GM18508 (cell line): ENCODE results near the gene SLC38A5.

Experiments used
- ATAC-seq: cut with Tn5 transposase; IDR thresholded peaks from one replicate; pipeline ENCODE4 v1.9.1; 2021; ENCODE audit warnings: moderate number of reproducible peaks; ENCODE audit not compliant: insufficient read depth, unreplicated experiment

SLC38A5 gene

DNA sequence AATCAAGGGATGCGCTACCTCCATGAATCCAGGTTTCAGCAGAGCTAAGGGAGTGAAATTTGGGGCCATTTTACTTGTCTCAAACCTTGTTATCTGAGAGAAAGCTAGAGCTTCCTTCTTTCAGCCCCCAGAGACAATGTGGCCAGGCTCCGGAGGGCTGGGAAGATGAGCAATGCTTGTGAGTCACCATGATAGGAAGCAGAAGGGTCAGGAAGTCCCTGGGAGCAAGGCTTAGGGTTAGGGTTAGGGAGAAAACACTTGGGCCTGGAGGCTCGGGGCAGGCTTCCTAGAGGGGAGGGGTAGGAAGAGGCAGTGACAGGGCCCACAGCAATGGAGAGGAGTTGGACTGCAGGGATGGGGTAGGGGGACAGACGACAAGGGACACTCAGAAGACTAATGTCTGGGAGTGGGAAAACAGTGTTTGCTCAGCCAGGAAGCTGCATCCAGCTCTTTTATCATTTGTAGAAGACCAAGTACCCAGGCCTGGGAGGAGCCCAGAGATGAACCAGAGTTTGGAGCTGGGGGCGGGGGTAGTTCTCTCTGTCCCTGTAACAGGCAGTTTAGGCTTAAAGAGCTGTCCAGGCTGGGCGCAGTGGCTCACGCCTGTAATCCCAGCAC is 22.3 kb upstream of the SLC38A5 start:
- ATAC-seq: no peak

GRCh38 chrX:48491809-48492208 is 21.7 kb upstream of the SLC38A5 start:
- no peak for ATAC-seq

GRCh38 chrX:48490661-48491060 is 20.6 kb upstream of the SLC38A5 start:
- no peak for ATAC-seq

GRCh38 chrX:48489892-48490291 is 19.8 kb upstream of the SLC38A5 start:
- ATAC-seq: no peak

DNA sequence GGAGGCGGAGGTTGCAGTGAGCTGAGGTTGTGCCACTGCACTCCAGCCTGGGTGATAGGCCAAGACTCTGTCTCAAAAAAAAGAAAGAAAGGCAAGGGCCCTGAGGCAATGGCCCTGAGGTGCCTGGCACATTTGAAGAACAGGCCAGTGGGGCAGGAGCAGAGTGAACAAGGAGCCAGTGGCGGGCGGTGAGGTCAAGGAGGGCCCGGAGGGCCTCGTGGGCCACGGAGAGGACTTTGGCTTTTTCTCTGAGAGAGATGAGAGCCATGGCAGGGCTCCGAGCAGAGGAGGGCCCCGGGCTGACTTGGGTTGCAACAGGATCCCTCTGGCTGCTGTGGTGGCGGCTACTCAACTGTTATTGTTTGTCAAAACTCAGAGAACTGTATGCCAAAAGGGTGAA is 19.2 kb upstream of the SLC38A5 start:
- no peak for ATAC-seq

DNA sequence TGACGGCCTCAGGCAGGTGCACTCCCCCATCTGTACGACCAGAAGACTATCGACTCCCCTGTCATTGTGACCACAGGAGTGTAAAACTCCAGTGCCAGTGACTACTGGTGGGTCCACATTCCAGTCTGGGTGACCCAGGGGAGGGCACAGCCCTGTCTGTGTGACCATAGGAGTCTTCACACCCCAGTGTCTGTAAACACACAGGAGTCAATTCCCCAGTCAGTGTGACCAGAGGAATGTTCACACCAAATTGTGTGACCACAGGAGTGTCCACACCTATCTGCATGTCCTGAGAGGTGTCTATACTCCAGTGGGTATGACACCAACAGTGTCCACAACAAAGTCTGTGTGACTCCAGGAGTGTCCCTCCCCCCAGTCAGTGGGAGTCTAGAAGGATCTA is 18.0 kb upstream of the SLC38A5 start:
- ATAC-seq: no peak

DNA sequence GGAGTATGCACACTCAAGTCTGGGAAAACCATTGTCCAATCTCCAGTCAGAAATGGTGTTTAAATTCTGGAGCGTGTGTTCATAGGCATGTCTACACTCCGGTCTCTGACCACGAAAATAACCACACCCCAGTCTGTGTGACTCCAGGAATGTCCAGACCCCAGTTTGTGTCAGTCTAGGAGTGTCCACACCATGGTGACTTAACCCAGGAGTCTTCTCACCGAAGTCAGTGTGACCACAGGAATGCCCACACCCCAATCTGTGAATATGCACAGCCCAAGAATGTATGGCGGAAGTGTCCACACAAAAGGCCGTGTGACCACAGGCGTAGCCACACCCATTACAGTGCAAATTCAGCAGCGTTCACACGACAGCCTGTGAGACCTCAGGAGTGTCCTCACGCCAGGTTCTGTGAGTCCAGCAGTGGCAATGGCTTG is 17.3 kb upstream of the SLC38A5 start:
- ATAC-seq: no peak

DNA sequence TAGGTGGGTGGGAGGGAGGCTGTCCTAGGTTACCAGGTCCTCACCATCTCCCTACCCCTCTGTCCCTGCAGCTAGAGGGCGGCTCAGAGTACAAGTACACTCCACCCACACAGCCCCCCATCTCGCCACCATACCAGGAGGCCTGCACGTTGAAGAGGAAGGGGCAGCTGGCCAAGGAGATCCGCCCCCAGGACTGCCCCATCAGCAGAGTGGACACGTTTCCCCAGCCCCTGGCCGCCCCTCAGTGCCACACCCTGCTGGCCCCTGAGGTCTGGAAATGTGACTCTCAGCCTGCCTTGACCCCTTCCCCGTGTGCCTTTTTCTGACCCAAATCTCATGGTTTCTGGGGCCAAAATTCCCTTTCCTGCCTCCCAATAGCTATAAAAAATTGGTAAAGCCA is 12.5 kb upstream of the SLC38A5 start:
- no peak for ATAC-seq

GRCh38 chrX:48480583-48480982 is 10.5 kb upstream of the SLC38A5 start:
- ATAC-seq: no peak

GRCh38 chrX:48480142-48480541 is 10.1 kb upstream of the SLC38A5 start:
- no peak for ATAC-seq

- no peak for ATAC-seq
These were observed 8.7 kb upstream of the SLC38A5 start for GRCh38 chrX:48478806-48479205.

DNA sequence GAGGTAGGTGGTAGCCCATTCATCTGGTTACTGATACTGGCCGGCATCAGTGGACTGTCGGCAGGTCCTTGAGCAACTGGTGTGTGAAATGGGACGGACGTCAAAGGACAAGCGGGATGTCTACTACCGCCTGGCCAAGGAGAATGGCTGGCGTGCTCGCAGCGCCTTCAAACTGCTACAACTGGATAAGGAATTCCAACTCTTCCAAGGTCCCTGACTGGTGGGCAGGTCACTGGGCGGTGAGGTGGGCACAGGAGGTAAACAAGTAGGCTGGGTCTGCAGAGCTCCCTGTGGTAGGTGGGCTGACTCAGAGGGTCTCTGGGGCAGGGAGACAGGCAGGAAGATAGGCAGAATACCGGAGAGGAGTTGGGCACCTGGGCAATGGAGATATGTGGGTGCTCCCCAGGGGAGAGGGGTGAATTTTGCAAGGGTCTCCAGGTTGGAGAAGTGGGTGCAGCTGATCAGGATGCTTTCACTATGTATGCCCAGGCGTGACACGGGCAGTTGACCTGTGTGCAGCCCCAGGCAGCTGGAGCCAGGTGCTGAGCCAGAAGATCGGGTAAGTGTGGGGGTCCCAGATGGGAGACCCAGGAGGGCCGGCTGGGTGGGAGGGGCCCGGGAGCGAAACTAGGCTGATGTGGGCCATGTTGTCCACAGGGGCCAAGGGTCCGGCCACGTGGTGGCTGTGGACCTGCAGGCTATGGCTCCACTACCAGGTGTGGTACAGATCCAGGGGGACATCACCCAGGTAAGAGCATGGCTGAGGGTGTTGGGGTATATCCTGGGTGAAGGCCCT is 8.1 kb upstream of the SLC38A5 start:
- no peak for ATAC-seq

DNA sequence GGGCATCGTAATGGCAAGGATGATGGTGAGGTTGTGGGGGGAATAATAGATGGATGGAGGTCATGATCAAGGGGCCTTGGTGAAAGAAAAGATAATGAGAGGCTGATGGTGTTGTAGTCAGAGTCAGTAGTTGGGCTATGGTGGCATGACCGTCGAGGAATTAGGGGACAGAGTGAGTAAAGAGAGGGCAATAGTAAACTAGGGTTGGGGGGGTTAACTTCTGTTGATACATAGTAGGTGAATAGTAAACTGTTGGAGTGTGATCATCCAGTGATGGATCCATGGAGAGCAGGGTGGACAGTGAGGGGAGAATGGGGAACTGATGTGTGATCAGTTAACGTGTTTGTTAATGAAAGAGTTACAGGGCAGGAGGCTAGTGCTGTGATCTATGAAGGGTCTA is 6.9 kb upstream of the SLC38A5 start:
- ATAC-seq: no peak

- ATAC-seq: peak; percentile 40
These were observed 5.9 kb upstream of the SLC38A5 start, which contains the start of gene FTSJ1 for GRCh38 chrX:48475774-48476577. Gene FTSJ1, plus strand, starts transcription at chrX:48476199. Its CDS starts 1,849 bp downstream, at chrX:48478048.

- no peak for ATAC-seq
These were observed 5.2 kb upstream of the SLC38A5 start for GRCh38 chrX:48475296-48475695.

DNA sequence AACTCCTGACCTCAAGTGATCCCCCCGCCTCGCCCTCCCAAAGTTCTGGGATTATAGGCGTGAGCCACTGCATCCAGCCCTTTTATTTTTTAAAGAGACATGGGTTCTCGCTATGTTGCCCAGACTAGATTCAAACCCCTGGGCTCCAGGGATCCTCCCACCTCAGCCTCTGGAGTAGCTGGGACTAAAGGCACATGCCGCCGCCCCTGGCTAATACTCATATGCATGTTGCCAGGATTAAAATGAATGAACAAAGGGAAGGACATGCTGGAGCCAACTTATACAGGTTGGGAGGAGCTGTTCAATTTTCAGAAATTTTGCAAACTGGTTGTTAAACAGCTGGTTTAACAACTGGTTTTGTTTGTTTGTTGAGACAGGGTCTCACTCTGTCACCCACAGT is 4.5 kb upstream of the SLC38A5 start:
- ATAC-seq: no peak

GRCh38 chrX:48474127-48474526 is 4.1 kb upstream of the SLC38A5 start:
- no peak for ATAC-seq

DNA sequence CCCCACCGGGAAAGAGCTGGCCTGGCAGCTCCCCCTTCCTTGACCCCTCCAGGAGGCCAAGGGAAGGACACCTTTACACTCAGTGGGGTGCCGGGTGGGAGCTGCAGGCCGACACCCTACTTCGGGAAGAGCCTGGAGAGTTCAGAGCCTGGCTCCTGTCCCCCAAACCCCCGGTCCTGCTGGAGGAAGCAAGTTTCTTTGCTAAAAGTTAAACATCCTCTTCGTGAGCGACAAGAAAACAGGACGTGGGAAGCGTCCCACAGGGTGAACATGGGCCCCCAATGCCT is 3.6 kb upstream of the SLC38A5 start:
- ATAC-seq: no peak

DNA sequence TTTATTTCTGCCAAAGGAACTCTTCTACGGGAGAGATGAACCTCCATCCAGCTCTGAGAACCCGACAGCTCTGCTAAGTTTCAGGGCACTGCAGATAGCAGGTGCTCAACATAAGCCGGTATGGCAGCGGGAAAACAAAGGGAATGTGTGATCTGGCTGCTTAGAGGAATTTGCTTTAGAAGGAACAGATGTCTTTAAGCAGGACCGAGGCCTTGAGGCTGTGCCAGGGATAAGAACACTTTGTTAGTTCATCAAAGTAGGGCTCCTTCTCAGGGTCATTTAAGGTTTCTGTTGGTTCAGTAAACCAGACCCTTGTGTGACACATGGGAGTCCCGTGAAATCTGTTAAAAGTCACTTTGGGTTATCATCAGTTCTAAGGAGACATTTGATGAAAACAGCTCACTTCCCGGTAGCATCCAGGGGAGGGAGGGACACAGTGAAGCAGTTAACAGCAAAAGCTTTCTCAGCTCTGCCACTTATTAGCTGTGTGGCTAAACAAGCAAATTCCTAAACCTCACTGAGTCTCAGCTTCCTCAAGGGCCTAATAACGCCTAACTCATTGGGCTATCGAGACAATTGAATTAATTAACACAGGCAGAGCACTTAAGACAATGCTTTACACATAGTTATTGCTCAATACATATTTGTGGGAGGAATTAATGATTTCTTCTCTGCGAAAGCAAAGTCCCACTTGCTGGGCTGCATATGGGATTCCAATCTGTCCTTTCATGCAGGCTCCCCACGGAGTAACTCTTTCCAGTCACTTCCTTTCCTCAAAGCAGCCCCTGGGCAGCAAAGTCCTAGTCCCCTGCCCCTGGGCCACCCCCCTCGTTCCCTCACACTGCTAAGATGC is 3.0 kb upstream of the SLC38A5 start:
- no peak for ATAC-seq

GRCh38 chrX:48472225-48472624 is 2.2 kb upstream of the SLC38A5 start:
- ATAC-seq: no peak
